ENCODE data around the gene FGR.

DNA sequence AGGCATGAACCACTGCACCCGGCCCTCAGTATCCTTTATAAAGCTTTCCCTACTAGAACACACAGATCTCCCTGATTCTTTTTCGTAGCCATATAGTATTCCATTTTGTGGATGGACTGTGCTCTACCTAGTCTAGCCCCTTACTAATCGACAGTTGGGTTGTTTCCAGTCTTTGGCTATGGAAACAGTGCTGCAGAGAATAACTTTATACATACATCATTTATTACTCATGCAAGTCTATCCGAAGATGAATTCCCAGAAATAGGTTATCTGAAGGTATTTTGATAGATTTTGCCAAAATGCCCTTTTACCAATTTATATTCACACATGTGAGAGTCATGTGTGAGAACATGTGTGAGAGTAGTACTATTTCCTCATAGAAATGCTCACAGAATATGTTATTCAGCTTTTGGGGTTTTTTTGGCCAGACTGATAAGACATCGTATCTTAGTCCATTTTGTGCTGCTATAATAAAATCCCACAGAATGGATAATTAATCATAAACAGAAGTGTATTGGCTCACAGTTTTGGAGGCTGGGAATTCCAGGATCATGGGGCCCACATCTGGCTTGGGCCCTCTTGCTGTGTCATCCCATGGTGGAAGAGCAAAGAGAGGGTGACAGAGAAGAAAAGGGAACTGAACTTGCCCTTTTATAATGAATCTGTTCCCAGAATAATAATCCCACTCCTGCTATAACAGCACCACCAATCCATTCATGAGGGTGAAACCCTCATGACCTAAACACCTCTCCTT is 17.3 kb upstream of the FGR start:
- TF ChIP-seq, protein P1, sequence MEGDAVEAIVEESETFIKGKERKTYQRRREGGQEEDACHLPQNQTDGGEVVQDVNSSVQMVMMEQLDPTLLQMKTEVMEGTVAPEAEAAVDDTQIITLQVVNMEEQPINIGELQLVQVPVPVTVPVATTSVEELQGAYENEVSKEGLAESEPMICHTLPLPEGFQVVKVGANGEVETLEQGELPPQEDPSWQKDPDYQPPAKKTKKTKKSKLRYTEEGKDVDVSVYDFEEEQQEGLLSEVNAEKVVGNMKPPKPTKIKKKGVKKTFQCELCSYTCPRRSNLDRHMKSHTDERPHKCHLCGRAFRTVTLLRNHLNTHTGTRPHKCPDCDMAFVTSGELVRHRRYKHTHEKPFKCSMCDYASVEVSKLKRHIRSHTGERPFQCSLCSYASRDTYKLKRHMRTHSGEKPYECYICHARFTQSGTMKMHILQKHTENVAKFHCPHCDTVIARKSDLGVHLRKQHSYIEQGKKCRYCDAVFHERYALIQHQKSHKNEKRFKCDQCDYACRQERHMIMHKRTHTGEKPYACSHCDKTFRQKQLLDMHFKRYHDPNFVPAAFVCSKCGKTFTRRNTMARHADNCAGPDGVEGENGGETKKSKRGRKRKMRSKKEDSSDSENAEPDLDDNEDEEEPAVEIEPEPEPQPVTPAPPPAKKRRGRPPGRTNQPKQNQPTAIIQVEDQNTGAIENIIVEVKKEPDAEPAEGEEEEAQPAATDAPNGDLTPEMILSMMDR (IDR thresholded peaks at IDR 0.05), result no peak
- no peak for TF ChIP-seq POLR2A (IDR thresholded peaks at IDR 0.05)

All from adrenal gland (tissue), 5 donors.